Breast epithelium (tissue), 3 donors: ENCODE results near the gene KRT6C.

Source experiments
- POLR2A ChIP-seq: fragments of 450-650 bp; IDR thresholded peaks from one replicate; pipeline ENCODE4 v1.6.1; 2016; ENCODE audit warnings: antibody characterized with exemption, mild to moderate bottlenecking, moderate library complexity
- POLR2AphosphoS5 ChIP-seq, 3 donors: sonication (generic); formaldehyde crosslinking; IDR thresholded peaks; one replicate each; pipeline ENCODE4 v1.6.1; 2017; ENCODE audit warnings: antibody characterized with exemption in 3 of 3
- TF ChIP-seq, protein P1 (sequence below), 3 donors: fragments of 450-650 bp; IDR thresholded peaks; one replicate each; pipeline ENCODE4 v1.5.1; 2016 to 2017; ENCODE audit warnings: antibody characterized with exemption in 3 of 3, mild to moderate bottlenecking in 3 of 3, moderate library complexity in 3 of 3

- TF ChIP-seq, protein P1, sequence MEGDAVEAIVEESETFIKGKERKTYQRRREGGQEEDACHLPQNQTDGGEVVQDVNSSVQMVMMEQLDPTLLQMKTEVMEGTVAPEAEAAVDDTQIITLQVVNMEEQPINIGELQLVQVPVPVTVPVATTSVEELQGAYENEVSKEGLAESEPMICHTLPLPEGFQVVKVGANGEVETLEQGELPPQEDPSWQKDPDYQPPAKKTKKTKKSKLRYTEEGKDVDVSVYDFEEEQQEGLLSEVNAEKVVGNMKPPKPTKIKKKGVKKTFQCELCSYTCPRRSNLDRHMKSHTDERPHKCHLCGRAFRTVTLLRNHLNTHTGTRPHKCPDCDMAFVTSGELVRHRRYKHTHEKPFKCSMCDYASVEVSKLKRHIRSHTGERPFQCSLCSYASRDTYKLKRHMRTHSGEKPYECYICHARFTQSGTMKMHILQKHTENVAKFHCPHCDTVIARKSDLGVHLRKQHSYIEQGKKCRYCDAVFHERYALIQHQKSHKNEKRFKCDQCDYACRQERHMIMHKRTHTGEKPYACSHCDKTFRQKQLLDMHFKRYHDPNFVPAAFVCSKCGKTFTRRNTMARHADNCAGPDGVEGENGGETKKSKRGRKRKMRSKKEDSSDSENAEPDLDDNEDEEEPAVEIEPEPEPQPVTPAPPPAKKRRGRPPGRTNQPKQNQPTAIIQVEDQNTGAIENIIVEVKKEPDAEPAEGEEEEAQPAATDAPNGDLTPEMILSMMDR (IDR thresholded peaks at IDR 0.05): no peak
- no peak for TF ChIP-seq POLR2AphosphoS5 (IDR thresholded peaks at IDR 0.05)
- TF ChIP-seq POLR2A: no peak
These were observed 27.7 kb downstream of the KRT6C start for GRCh38 chr12:52445876-52446275.
